K562 (cell line): ENCODE results near the gene CCDC60. TPM values are rescaled to one million over a fixed set of nuclear protein-coding genes. Genes with fewer than 3 reads are reported as not detected.

Source experiments
- ATAC-seq: fragments of 200-7000 bp; cut with Tn5 transposase; 3 replicates; pipeline ENCODE4 v1.9.1; 2020; ENCODE audit warnings: moderate library complexity
- BruUV-seq: library from RNA; stranded (reverse); fragments of 400-500 nt; replicated peaks from 2 replicates; lab custom pipeline; 2021; lab: Mats Ljungman, UMichigan
- CTCF ChIA-PET: fragments of 300-600 bp; formaldehyde crosslinking; extraction: SDS; loops from one replicate; lab custom pipeline; 2021; ENCODE audit warnings: low intra/inter-chr PET ratio; lab: Yijun Ruan, JAX
- POLR2A ChIA-PET: fragments of 300-600, 350-650 bp; sonication (Branson Sonifier 250); formaldehyde crosslinking; extraction: SDS; loops from one replicate; lab custom pipeline; 2021; ENCODE audit warnings: antibody characterized with exemption, inconsistent platforms; lab: Yijun Ruan, JAX
- DNase-seq, 4 experiments: peaks; one replicate each; pipeline versions ENCODE4 v3.0.0 to v3.0.0-alpha.2; 2011 to 2018; ENCODE audit warnings: low spot score in 3 of 4, mixed read lengths in 3 of 4; ENCODE audit errors: extremely low read depth in 1 of 4
- FAIRE-seq: peaks from 2 replicates; lab custom pipeline; 2011; peaks lifted over from hg19 to GRCh38; lab: Jason Lieb, UNC
- H2AFZ ChIP-seq: 2 replicates; pipeline ENCODE4 v1.6.0; 2011; ENCODE audit warnings: low read depth, low read length, control low read depth, inconsistent platforms
- H3K27ac ChIP-seq: fragments of 200-600 bp; 3 replicates; pipeline ENCODE4 v1.8.0; 2011; ENCODE audit warnings: low read depth, mild to moderate bottlenecking, control low read depth, inconsistent platforms, low read length, moderate library complexity, mixed read lengths; ENCODE audit errors: extremely low read depth
- H3K27me3 ChIP-seq, 2 experiments: fragments of 300-600 bp in 1 of 2; 2 replicates in 1 of 2; 3 replicates in 1 of 2; pipeline versions ENCODE4 v1.6.0 to v1.8.0; 2011; ENCODE audit warnings: inconsistent platforms in 2 of 2, low read length in 2 of 2, mild to moderate bottlenecking in 1 of 2, mixed read lengths in 1 of 2, moderate library complexity in 1 of 2; ENCODE audit not compliant: control insufficient read depth in 2 of 2, insufficient read depth in 2 of 2
- H3K36me3 ChIP-seq: fragments of 300-600 bp; 3 replicates; pipeline ENCODE4 v1.8.0; 2011; ENCODE audit warnings: mild to moderate bottlenecking, low read length, inconsistent platforms; ENCODE audit not compliant: control insufficient read depth, insufficient read depth
- H3K4me1 ChIP-seq, 2 experiments: fragments of 200-600 bp in 1 of 2; replicated peaks in 1 of 2; 2 replicates in 1 of 2; 3 replicates in 1 of 2; pipeline versions ENCODE4 v1.5.1 to v1.8.0; 2011; ENCODE audit warnings: inconsistent platforms in 2 of 2, low read length in 2 of 2, mild to moderate bottlenecking in 1 of 2, mixed read lengths in 1 of 2, moderate library complexity in 1 of 2; ENCODE audit not compliant: control insufficient read depth in 2 of 2, insufficient read depth in 2 of 2
- H3K4me2 ChIP-seq: 2 replicates; pipeline ENCODE4 v1.6.1; 2011; ENCODE audit warnings: low read length, control low read depth, inconsistent platforms, mixed read lengths; ENCODE audit not compliant: insufficient read depth
- H3K4me3 ChIP-seq: fragments of 200-600 bp; sonication (generic), shearing (Covaris generic); 2 replicates; pipeline ENCODE4 v1.5.1; 2016; ENCODE audit warnings: control low read depth, inconsistent platforms
- H3K79me2 ChIP-seq: fragments of 200-600 bp; 3 replicates; pipeline ENCODE4 v1.8.0; 2011; ENCODE audit warnings: low read length, inconsistent platforms; ENCODE audit not compliant: control insufficient read depth, insufficient read depth
- H3K9ac ChIP-seq, 2 experiments: 2 replicates each; pipeline versions ENCODE4 v1.6.0 to v1.6.1; 2011; ENCODE audit warnings: low read depth in 2 of 2, low read length in 2 of 2, control low read depth in 1 of 2, inconsistent platforms in 1 of 2, mild to moderate bottlenecking in 1 of 2, mixed read lengths in 1 of 2; ENCODE audit not compliant: insufficient read depth in 1 of 2
- H3K9me1 ChIP-seq: one replicate; pipeline ENCODE4 v1.6.0; 2011; ENCODE audit warnings: inconsistent platforms, mild to moderate bottlenecking, low read length, moderate library complexity; ENCODE audit not compliant: control insufficient read depth, insufficient read depth
- H3K9me3 ChIP-seq: replicated peaks from 2 replicates; pipeline ENCODE4 v1.5.1; 2011; ENCODE audit warnings: low read depth, low read length, inconsistent platforms; ENCODE audit not compliant: control insufficient read depth, insufficient read depth
- H4K20me1 ChIP-seq: replicated peaks from 2 replicates; pipeline ENCODE4 v1.6.1; 2011; ENCODE audit warnings: low read length, inconsistent platforms, mixed read lengths; ENCODE audit not compliant: control insufficient read depth, insufficient read depth
- ATF7 ChIP-seq: fragments of 450-650 bp; IDR thresholded peaks from 2 replicates; pipeline ENCODE4 v1.7.1; 2014; ENCODE audit warnings: mild to moderate bottlenecking, moderate library complexity
- BACH1 ChIP-seq: fragments of 200-800 bp; sonication (Bioruptor generic); IDR thresholded peaks from 2 replicates; pipeline ENCODE4 v1.6.1; 2016; ENCODE audit warnings: missing genetic modification characterization, missing compliant biosample characterization
- BRD9 ChIP-seq: fragments of 450-650 bp; IDR thresholded peaks from 2 replicates; pipeline ENCODE4 v1.6.1; 2018; ENCODE audit warnings: low read depth; ENCODE audit not compliant: partially characterized antibody
- CBX8 ChIP-seq: fragments of 200-600 bp; sonication (generic); IDR thresholded peaks from 2 replicates; pipeline ENCODE4 v1.6.1; 2012; ENCODE audit warnings: borderline replicate concordance, mixed run types, low read depth, mild to moderate bottlenecking, moderate library complexity, mixed read lengths, low read length, control low read depth, inconsistent platforms; ENCODE audit not compliant: poor library complexity, severe bottlenecking; ENCODE audit errors: extremely low read depth
- CCAR2 ChIP-seq: fragments of 200-400 bp; formaldehyde crosslinking; IDR thresholded peaks from 2 replicates; pipeline ENCODE4 v1.6.1; 2017; ENCODE audit warnings: mild to moderate bottlenecking, low read depth, low read length
- CUX1 ChIP-seq: fragments of 200-800 bp; sonication (Bioruptor generic); IDR thresholded peaks from 2 replicates; pipeline ENCODE4 v1.6.1; 2016; ENCODE audit warnings: missing genetic modification characterization, missing compliant biosample characterization
- E2F8 ChIP-seq: fragments of 450-650 bp; IDR thresholded peaks from 2 replicates; pipeline ENCODE4 v1.7.1; 2018; ENCODE audit warnings: mild to moderate bottlenecking, low read depth; ENCODE audit not compliant: partially characterized antibody
- PHF21A ChIP-seq: fragments of 450-650 bp; IDR thresholded peaks from 2 replicates; pipeline ENCODE4 v1.6.1; 2017; ENCODE audit warnings: low read depth, borderline replicate concordance
- POLR2A ChIP-seq: fragments of 450-650 bp; conservative IDR thresholded peaks from 2 replicates; pipeline ENCODE4 v1.6.1; 2016
- RBM39 ChIP-seq: fragments of 200-400 bp; formaldehyde crosslinking; optimal IDR thresholded peaks from 2 replicates; pipeline ENCODE3; 2018; ENCODE audit warnings: low read depth, low read length
- SIX5 ChIP-seq, 2 experiments: IDR thresholded peaks; 2 replicates each; pipeline ENCODE4 v1.6.1; 2011; ENCODE audit warnings: low read length in 2 of 2, borderline replicate concordance in 1 of 2, low read depth in 1 of 2, mild to moderate bottlenecking in 1 of 2, moderate library complexity in 1 of 2; ENCODE audit not compliant: insufficient read depth in 1 of 2
- ZNF830 ChIP-seq: fragments of 250-450 bp; sonication (Bioruptor Pico); IDR thresholded peaks from 2 replicates; pipeline ENCODE4 v1.5.0; 2021; ENCODE audit warnings: mild to moderate bottlenecking
- ZSCAN32 ChIP-seq: fragments of 450-650 bp; formaldehyde crosslinking; IDR thresholded peaks from 2 replicates; pipeline ENCODE4 v1.4.0; 2020; ENCODE audit warnings: mild to moderate bottlenecking, moderate library complexity
- WGBS: fragments of 100-300 bp; shearing (Covaris generic); methylation state at CpG from one replicate; pipeline ENCODE4 v1.1.6; 2016; ENCODE audit warnings: low coverage, mixed read lengths; ENCODE audit not compliant: insufficient coverage; ENCODE audit errors: missing lambda C conversion rate; 5-methylcytosine and 5-hydroxymethylcytosine counted together
- in situ Hi-C: fragments of 300-500 bp; cut with MboI; formaldehyde crosslinking; loops from 4 replicates; pipeline ENCODE4 v1.15.0; 2018; ENCODE audit warnings: inconsistent platforms, mixed read lengths
- intact Hi-C: fragments of 100-400 bp; cut with micrococcal nuclease; formaldehyde crosslinking; loops from 2 replicates; pipeline ENCODE4 v1.14.2; 2022
- polyA plus RNA-seq, 8 experiments: library from polyadenylated mRNA; depleted of rRNA in 4 of 8; stranded (reverse) in 5 of 8; unstranded in 3 of 8; fragments of >200 nt; fragmentation: Nextera tagmentation in 2 of 8; fragmentation: Illumina TruSeq in 1 of 8; extraction: Ambion mirVana in 2 of 8; extraction: Trizol in 1 of 8; gene quantifications; 2 replicates each; pipeline versions ENCODE4 v1.2.1 to v1.2.3, GENCODE V29; 2011 to 2014; ENCODE audit warnings: inconsistent platforms in 1 of 8, missing spikeins in 1 of 8
- total RNA-seq, 7 experiments: library from RNA; depleted of rRNA in 6 of 7; stranded (reverse); fragments of >200 nt in 6 of 7; fragmentation: Illumina TruSeq in 2 of 7; extraction: Trizol in 2 of 7; gene quantifications; 2 replicates each; pipeline versions ENCODE4 v1.2.1 to v1.2.3, GENCODE V29; 2011 to 2021; ENCODE audit warnings: low replicate concordance in 1 of 7
- TF ChIP-seq, protein P1 (sequence below): fragments of 450-650 bp; IDR thresholded peaks from 2 replicates; pipeline ENCODE4 v1.6.1; 2018; ENCODE audit warnings: mild to moderate bottlenecking, low read depth; ENCODE audit not compliant: partially characterized antibody

The CCDC60 gene
- total and polyA plus RNA-seq, 9 of the 15 experiments (the other 6 are each of a cell fraction or from before 2014, with no cell fraction given) = not detected

GRCh38 chr12:119409043-119409442, 74.5 kb downstream of the CCDC60 start:
- H3K9me1 ChIP-seq = no peaks in the 10 kb centered on the region
- H4K20me1 ChIP-seq = 0 out of 2 replicates have a peak, but pooled peaks cover 3% of the 10 kb centered on the region
- H3K4me1 ChIP-seq = no peaks in the 10 kb centered on the region
- peaks cover 0 to 5% of the 10 kb centered on the region in 2 experiments; a peak in 2 of 5 replicates for H3K27me3 ChIP-seq
- DNase-seq = no peak
- no peak overlapping the region for H3K4me2 ChIP-seq
- H2AFZ ChIP-seq = no peak overlapping the region
- H3K79me2 ChIP-seq = no peaks in the 10 kb centered on the region
- H3K36me3 ChIP-seq = no peaks in the 10 kb centered on the region
- intact Hi-C loops = no loop called here
- in situ Hi-C loops = no loop called here
- no peaks in the 10 kb centered on the region for H3K9me3 ChIP-seq
- no peak for ATAC-seq
- FAIRE-seq = no peak
- CTCF ChIA-PET = no interaction called here
- H3K9ac ChIP-seq = no peak overlapping the region
- H3K4me3 ChIP-seq = no peak overlapping the region
- no TSS peak for BruUV-seq
- WGBS = 2% methylated on average over 4 of the region's 4 CpGs
- POLR2A ChIA-PET = no interaction called here
- H3K27ac ChIP-seq = no peak overlapping the region
- TF ChIP-seq E2F8 (no peak), ZNF830 (CRISPR knock-in tag) (no peak), CUX1 (no peak), SIX5 (IDR thresholded peaks at IDR 0.05; ENCODE audit: borderline replicate concordance in 1 of 2, insufficient read depth in 1 of 2, low read depth in 1 of 2, low read length in 2 of 2) (no peak), ZSCAN32 (CRISPR knock-in tag) (no peak), POLR2A (no peak), BRD9 (no peak), PHF21A (no peak), RBM39 (no peak), CCAR2 (no peak), ATF7 (no peak), CBX8 (no peak), BACH1 (tag) (no peak)
- TF ChIP-seq, protein P1, sequence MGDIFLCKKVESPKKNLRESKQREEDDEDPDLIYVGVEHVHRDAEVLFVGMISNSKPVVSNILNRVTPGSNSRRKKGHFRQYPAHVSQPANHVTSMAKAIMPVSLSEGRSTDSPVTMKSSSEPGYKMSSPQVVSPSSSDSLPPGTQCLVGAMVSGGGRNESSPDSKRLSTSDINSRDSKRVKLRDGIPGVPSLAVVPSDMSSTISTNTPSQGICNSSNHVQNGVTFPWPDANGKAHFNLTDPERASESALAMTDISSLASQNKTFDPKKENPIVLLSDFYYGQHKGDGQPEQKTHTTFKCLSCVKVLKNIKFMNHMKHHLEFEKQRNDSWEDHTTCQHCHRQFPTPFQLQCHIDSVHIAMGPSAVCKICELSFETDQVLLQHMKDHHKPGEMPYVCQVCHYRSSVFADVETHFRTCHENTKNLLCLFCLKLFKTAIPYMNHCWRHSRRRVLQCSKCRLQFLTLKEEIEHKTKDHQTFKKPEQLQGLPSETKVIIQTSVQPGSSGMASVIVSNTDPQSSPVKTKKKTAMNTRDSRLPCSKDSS = no peak
